HEK293 (cell line): ENCODE data around the gene ANGPTL2.

Source experiments
- CTCF ChIA-PET: fragments of 350-600 bp; formaldehyde crosslinking; extraction: SDS; loops from one replicate; lab custom pipeline; 2021; ENCODE audit warnings: antibody characterized with exemption; lab: Yijun Ruan, JAX
- POLR2A ChIA-PET: fragments of 300-600 bp; formaldehyde crosslinking; extraction: SDS; loops from one replicate; lab custom pipeline; 2020; ENCODE audit warnings: antibody characterized with exemption, inconsistent platforms; lab: Yijun Ruan, JAX
- H3K27ac ChIP-seq: fragments of 200-500 bp; sonication (Bioruptor generic); 2 replicates; pipeline ENCODE4 v1.5.1; 2014; ENCODE audit warnings: low read depth, low read length, control low read depth, inconsistent platforms; ENCODE audit errors: extremely low read depth
- H3K36me3 ChIP-seq, 2 experiments: fragments of 200-500 bp in 1 of 2; sonication (Bioruptor generic) in 1 of 2; 1 replicate in 1 of 2; 2 replicates in 1 of 2; pipeline ENCODE4 v1.5.1; 2014 to 2017; ENCODE audit warnings: inconsistent platforms in 2 of 2, low read length in 2 of 2; ENCODE audit not compliant: control insufficient read depth in 2 of 2, insufficient read depth in 1 of 2
- H3K4me1 ChIP-seq: fragments of 200-500 bp; sonication (Bioruptor generic); 2 replicates; pipeline ENCODE4 v1.5.1; 2014; ENCODE audit warnings: mild to moderate bottlenecking, low read length, inconsistent platforms; ENCODE audit not compliant: control insufficient read depth, insufficient read depth
- H3K4me3 ChIP-seq: 2 replicates; pipeline ENCODE4 v1.5.1; 2011; ENCODE audit warnings: low read depth, mild to moderate bottlenecking, control low read depth, low read length, moderate library complexity
- H3K9me3 ChIP-seq: fragments of 200-500 bp; sonication (Bioruptor generic); 2 replicates; pipeline ENCODE4 v1.5.1; 2014; ENCODE audit warnings: low read depth, low read length, inconsistent platforms; ENCODE audit not compliant: control insufficient read depth, insufficient read depth
- BCL11B ChIP-seq: fragments of 450-650 bp; formaldehyde crosslinking; IDR thresholded peaks from 2 replicates; pipeline ENCODE4 v1.5.1; 2016; ENCODE audit warnings: low read depth, missing biosample characterization, missing genetic modification characterization
- OVOL3 ChIP-seq: fragments of 450-650 bp; formaldehyde crosslinking; IDR thresholded peaks from 2 replicates; pipeline ENCODE4 v1.5.1; 2016; ENCODE audit warnings: missing biosample characterization, missing genetic modification characterization
- SALL2 ChIP-seq: fragments of 450-650 bp; formaldehyde crosslinking; IDR thresholded peaks from 2 replicates; pipeline ENCODE4 v1.5.0; 2017; ENCODE audit warnings: missing biosample characterization, mild to moderate bottlenecking, missing genetic modification characterization, borderline replicate concordance
- TRIM28 ChIP-seq: IDR thresholded peaks from 2 replicates; pipeline ENCODE4 v1.6.1; 2011; ENCODE audit warnings: low read length, control low read depth, borderline replicate concordance
- ZFP69B ChIP-seq: fragments of 450-650 bp; formaldehyde crosslinking; IDR thresholded peaks from 2 replicates; pipeline ENCODE4 v1.5.1; 2016; ENCODE audit warnings: missing biosample characterization, missing genetic modification characterization
- ZNF175 ChIP-seq: fragments of 450-650 bp; formaldehyde crosslinking; IDR thresholded peaks from 2 replicates; pipeline ENCODE4 v1.5.1; 2016; ENCODE audit warnings: missing biosample characterization, missing genetic modification characterization
- ZNF239 ChIP-seq: fragments of 450-650 bp; formaldehyde crosslinking; IDR thresholded peaks from 2 replicates; pipeline ENCODE4 v1.5.1; 2016; ENCODE audit warnings: missing biosample characterization, missing genetic modification characterization
- ZNF555 ChIP-seq: fragments of 450-650 bp; formaldehyde crosslinking; conservative IDR thresholded peaks from 2 replicates; pipeline ENCODE4 v1.5.1; 2017; ENCODE audit warnings: missing biosample characterization, mild to moderate bottlenecking, missing genetic modification characterization, inconsistent platforms
- ZNF596 ChIP-seq: fragments of 450-650 bp; IDR thresholded peaks from 2 replicates; pipeline ENCODE4 v1.5.0; 2018; ENCODE audit warnings: missing biosample characterization, mild to moderate bottlenecking, missing genetic modification characterization, moderate library complexity
- ZNF747 ChIP-seq: fragments of 450-650 bp; formaldehyde crosslinking; IDR thresholded peaks from 2 replicates; pipeline ENCODE4 v1.5.1; 2016; ENCODE audit warnings: missing biosample characterization, missing genetic modification characterization
- TF ChIP-seq, protein P1 (sequence below): fragments of 450-650 bp; formaldehyde crosslinking; IDR thresholded peaks from 2 replicates; pipeline ENCODE4 v1.5.1; 2016; ENCODE audit warnings: missing biosample characterization, missing genetic modification characterization
- TF ChIP-seq, protein P2 (sequence below): fragments of 450-650 bp; formaldehyde crosslinking; IDR thresholded peaks from 2 replicates; pipeline ENCODE4 v1.5.1; 2016; ENCODE audit warnings: missing biosample characterization, missing genetic modification characterization
- TF ChIP-seq, protein P3 (sequence below): fragments of 450-650 bp; IDR thresholded peaks from 2 replicates; pipeline ENCODE4 v1.5.1; 2018; ENCODE audit warnings: missing biosample characterization, missing genetic modification characterization
- TF ChIP-seq, protein P4 (sequence below): fragments of 450-650 bp; formaldehyde crosslinking; IDR thresholded peaks from 2 replicates; pipeline ENCODE4 v1.5.1; 2016; ENCODE audit warnings: missing biosample characterization, missing genetic modification characterization, borderline replicate concordance

ANGPTL2 gene

GRCh38 chr9:127119320-127119709 is 3.1 kb downstream of the ANGPTL2 start:
- Histone ChIP-seq H3K9me3 (no peaks in the 10 kb centered on the region), H3K4me1 (peaks cover 2% of the 10 kb centered on the region), H3K27ac (no peak overlapping the region), H3K4me3 (no peak overlapping the region), H3K36me3 (no peaks in the 10 kb centered on the region)
- ChIA-PET CTCF (no interaction called here), POLR2A (no interaction called here)
- no peak for TF ChIP-seq OVOL3 (tag by site-specific recombination)
- TF ChIP-seq ZNF239 = no peak
- TF ChIP-seq, protein P1, sequence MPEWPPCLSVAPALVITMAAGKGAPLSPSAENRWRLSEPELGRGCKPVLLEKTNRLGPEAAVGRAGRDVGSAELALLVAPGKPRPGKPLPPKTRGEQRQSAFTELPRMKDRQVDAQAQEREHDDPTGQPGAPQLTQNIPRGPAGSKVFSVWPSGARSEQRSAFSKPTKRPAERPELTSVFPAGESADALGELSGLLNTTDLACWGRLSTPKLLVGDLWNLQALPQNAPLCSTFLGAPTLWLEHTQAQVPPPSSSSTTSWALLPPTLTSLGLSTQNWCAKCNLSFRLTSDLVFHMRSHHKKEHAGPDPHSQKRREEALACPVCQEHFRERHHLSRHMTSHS = no peak

- ChIA-PET POLR2A (no interaction called here), CTCF (interaction anchor here (0.6 kb wide), 1 partner anchor 23 kb away, joined by 3 read pairs; no protein-coding TSS in a partner anchor)
- TF ChIP-seq ZNF175 (tag by site-specific recombination) = no peak
- TF ChIP-seq, protein P2, sequence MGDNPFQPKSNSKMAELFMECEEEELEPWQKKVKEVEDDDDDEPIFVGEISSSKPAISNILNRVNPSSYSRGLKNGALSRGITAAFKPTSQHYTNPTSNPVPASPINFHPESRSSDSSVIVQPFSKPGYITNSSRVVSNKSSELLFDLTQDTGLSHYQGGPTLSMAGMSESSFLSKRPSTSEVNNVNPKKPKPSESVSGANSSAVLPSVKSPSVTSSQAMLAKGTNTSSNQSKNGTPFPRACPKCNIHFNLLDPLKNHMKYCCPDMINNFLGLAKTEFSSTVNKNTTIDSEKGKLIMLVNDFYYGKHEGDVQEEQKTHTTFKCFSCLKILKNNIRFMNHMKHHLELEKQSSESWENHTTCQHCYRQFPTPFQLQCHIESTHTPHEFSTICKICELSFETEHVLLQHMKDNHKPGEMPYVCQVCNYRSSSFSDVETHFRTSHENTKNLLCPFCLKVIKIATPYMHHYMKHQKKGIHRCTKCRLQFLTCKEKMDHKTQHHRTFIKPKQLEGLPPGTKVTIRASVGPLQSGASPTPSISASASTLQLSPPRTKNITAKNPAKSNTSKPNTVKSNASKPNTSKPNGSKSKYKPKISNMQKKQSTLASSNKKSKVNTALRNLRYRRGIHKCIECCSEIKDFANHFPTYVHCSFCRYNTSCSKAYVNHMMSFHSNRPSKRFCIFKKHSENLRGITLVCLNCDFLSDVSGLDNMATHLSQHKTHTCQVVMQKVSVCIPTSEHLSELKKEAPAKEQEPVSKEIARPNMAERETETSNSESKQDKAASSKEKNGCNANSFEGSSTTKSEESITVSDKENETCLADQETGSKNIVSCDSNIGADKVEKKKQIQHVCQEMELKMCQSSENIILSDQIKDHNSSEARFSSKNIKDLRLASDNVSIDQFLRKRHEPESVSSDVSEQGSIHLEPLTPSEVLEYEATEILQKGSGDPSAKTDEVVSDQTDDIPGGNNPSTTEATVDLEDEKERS (tag by site-specific recombination) = no peak
- no peak for TF ChIP-seq TRIM28
- TF ChIP-seq ZNF747 (tag by site-specific recombination) = no peak
- TF ChIP-seq ZFP69B (tag by site-specific recombination) = no peak
- TF ChIP-seq, protein P3, sequence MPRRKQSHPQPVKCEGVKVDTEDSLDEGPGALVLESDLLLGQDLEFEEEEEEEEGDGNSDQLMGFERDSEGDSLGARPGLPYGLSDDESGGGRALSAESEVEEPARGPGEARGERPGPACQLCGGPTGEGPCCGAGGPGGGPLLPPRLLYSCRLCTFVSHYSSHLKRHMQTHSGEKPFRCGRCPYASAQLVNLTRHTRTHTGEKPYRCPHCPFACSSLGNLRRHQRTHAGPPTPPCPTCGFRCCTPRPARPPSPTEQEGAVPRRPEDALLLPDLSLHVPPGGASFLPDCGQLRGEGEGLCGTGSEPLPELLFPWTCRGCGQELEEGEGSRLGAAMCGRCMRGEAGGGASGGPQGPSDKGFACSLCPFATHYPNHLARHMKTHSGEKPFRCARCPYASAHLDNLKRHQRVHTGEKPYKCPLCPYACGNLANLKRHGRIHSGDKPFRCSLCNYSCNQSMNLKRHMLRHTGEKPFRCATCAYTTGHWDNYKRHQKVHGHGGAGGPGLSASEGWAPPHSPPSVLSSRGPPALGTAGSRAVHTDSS (tag by site-specific recombination) = no peak
- no peak for TF ChIP-seq ZNF596 (tag by site-specific recombination)
- TF ChIP-seq, protein P1 = no peak
- TF ChIP-seq BCL11B = no peak
- TF ChIP-seq SALL2 (tag by site-specific recombination) = no peak
Observed at GRCh38 chr9:127118597-127119319, 3.7 kb downstream of the ANGPTL2 start.

DNA sequence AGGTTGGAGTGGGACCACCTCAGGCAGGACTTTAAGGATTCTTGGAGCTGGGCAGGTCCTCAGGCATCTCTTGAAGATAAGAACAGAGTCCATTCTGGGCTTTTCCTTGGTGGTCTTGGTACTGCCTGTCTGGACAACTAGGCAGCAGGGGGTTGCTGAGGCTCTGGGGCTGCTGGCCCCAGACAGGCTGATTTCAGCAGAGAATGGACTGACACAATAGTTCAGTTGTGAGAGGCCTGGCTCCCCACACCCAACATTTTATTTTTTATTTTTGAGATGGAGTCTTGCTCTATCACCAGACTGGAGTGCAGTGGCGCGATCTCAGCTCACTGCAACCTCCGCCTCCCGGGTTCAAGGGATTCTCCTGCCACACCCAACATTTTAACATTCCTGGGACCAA is 4.6 kb downstream of the ANGPTL2 start:
- H3K4me3 ChIP-seq = no peak overlapping the region
- no peaks in the 10 kb centered on the region for H3K9me3 ChIP-seq
- TF ChIP-seq, protein P4, sequence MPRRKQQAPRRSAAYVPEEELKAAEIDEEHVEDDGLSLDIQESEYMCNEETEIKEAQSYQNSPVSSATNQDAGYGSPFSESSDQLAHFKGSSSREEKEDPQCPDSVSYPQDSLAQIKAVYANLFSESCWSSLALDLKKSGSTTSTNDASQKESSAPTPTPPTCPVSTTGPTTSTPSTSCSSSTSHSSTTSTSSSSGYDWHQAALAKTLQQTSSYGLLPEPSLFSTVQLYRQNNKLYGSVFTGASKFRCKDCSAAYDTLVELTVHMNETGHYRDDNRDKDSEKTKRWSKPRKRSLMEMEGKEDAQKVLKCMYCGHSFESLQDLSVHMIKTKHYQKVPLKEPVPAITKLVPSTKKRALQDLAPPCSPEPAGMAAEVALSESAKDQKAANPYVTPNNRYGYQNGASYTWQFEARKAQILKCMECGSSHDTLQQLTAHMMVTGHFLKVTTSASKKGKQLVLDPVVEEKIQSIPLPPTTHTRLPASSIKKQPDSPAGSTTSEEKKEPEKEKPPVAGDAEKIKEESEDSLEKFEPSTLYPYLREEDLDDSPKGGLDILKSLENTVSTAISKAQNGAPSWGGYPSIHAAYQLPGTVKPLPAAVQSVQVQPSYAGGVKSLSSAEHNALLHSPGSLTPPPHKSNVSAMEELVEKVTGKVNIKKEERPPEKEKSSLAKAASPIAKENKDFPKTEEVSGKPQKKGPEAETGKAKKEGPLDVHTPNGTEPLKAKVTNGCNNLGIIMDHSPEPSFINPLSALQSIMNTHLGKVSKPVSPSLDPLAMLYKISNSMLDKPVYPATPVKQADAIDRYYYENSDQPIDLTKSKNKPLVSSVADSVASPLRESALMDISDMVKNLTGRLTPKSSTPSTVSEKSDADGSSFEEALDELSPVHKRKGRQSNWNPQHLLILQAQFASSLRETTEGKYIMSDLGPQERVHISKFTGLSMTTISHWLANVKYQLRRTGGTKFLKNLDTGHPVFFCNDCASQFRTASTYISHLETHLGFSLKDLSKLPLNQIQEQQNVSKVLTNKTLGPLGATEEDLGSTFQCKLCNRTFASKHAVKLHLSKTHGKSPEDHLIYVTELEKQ (tag by site-specific recombination) = no peak
- no peak for TF ChIP-seq ZNF555 (tag by site-specific recombination)
- TF ChIP-seq, all 188 proteins: peak for 0
- Histone ChIP-seq H3K27ac (no peak overlapping the region), H3K4me1 (peaks cover 5% of the 10 kb centered on the region; the same call in 1 of the 2 replicates), H3K36me3 (no peaks in the 10 kb centered on the region)
- ChIA-PET POLR2A (no interaction called here), CTCF (interaction anchor here (0.6 kb wide), 1 partner anchor 81 kb away, joined by 4 read pairs; no protein-coding TSS in a partner anchor)

More at GRCh38 chr9:127118597-127119319, 3.7 kb downstream of the ANGPTL2 start:
- H3K27ac ChIP-seq = no peak overlapping the region
- no peaks in the 10 kb centered on the region for H3K9me3 ChIP-seq
- peaks cover 2% of the 10 kb centered on the region for H3K4me1 ChIP-seq
- H3K36me3 ChIP-seq = no peaks in the 10 kb centered on the region
- H3K4me3 ChIP-seq = no peak overlapping the region
